ENCODE results near the gene NRK. TPM values are rescaled to one million over a fixed set of nuclear protein-coding genes. Genes with fewer than 3 reads are reported as not detected.
"Not testable (repeated sequence)": the region's sequence is repeated elsewhere in the genome, so short reads cannot be mapped to it uniquely, and the experiment has no call there.

Gene NRK
- total and polyA plus RNA-seq, 9 of the 15 experiments (the other 6 are each of a cell fraction or from before 2014, with no cell fraction given), result 0.07 TPM; not detected in 8

- H3K9me1 ChIP-seq (ENCODE audit: control insufficient read depth, insufficient read depth, low read length), result no peaks in the 10 kb centered on the region
- no peak overlapping the region for H3K9ac ChIP-seq (ENCODE audit: insufficient read depth in 1 of 2, low read depth in 2 of 2, low read length in 2 of 2)
- intact Hi-C loops (cut with micrococcal nuclease), result no loop called here
- no peak for TF ChIP-seq MAFG (tag; conservative IDR thresholded peaks at IDR 0.05)
- TF ChIP-seq ZNF384 (IDR thresholded peaks at IDR 0.05; ENCODE audit: low read depth, low read length), result no peak
- no peak for TF ChIP-seq TSHZ1 (CRISPR knock-in tag; IDR thresholded peaks at IDR 0.05)
- TF ChIP-seq FOXJ2 (tag; IDR thresholded peaks at IDR 0.05), result no peak
- no peak for TF ChIP-seq MIER1 (IDR thresholded peaks at IDR 0.05; ENCODE audit: low read depth)
- no peak for TF ChIP-seq ZNF3 (CRISPR knock-in tag; IDR thresholded peaks at IDR 0.05)
- no peak for TF ChIP-seq SREBF2 (CRISPR knock-in tag; IDR thresholded peaks at IDR 0.05)
- no peak for TF ChIP-seq TFE3 (CRISPR knock-in tag; IDR thresholded peaks at IDR 0.05)
- BruUV-seq (replicated peaks), result no TSS peak
- no peak overlapping the region for H3K4me2 ChIP-seq (ENCODE audit: insufficient read depth, low read length)
- no peak for ATAC-seq
- no peaks in the 10 kb centered on the region for H3K27me3 ChIP-seq (ENCODE audit: control insufficient read depth in 2 of 2, insufficient read depth in 2 of 2, low read length in 2 of 2)
- no peak for FAIRE-seq
- no peak for DNase-seq (ENCODE audit: extremely low read depth in 1 of 4, low spot score in 3 of 4)
- H3K27ac ChIP-seq (ENCODE audit: extremely low read depth, low read depth, low read length), result no peak overlapping the region
- ChIA-PET POLR2A (no interaction called here), CTCF (ENCODE audit: low intra/inter-chr PET ratio) (no interaction called here)
- no peaks in the 10 kb centered on the region for H3K9me3 ChIP-seq (replicated peaks; ENCODE audit: control insufficient read depth, insufficient read depth, low read depth, low read length)
- in situ Hi-C loops (cut with MboI), result no loop called here
- no peaks in the 10 kb centered on the region for H3K79me2 ChIP-seq (ENCODE audit: control insufficient read depth, insufficient read depth, low read length)
- H4K20me1 ChIP-seq (replicated peaks; ENCODE audit: control insufficient read depth, insufficient read depth, low read length), result no peaks in the 10 kb centered on the region
- WGBS (ENCODE audit: insufficient coverage, low coverage, missing lambda C conversion rate), result 0% methylated on average over 12 of the region's 15 CpGs
- H3K36me3 ChIP-seq (ENCODE audit: control insufficient read depth, insufficient read depth, low read length), result no peaks in the 10 kb centered on the region
- H2AFZ ChIP-seq (ENCODE audit: low read depth, low read length), result no peak overlapping the region
- H3K4me3 ChIP-seq, result no peak overlapping the region
- no peaks in the 10 kb centered on the region for H3K4me1 ChIP-seq (replicated peaks in 1 of 2; ENCODE audit: control insufficient read depth in 2 of 2, insufficient read depth in 2 of 2, low read length in 2 of 2)
These were observed 159.6 kb downstream of the NRK start for GRCh38 chrX:105981772-105982485.

GRCh38 chrX:105988487-105988886 is 166.1 kb downstream of the NRK start:
- not testable (repeated sequence) for DNase-seq (ENCODE audit: extremely low read depth in 1 of 4, low spot score in 3 of 4); ATAC-seq
- WGBS (ENCODE audit: insufficient coverage, low coverage, missing lambda C conversion rate), result 0% methylated on average over 5 of the region's 5 CpGs

More at GRCh38 chrX:105988487-105988886, 166.1 kb downstream of the NRK start:
- H3K9ac ChIP-seq (ENCODE audit: insufficient read depth in 1 of 2, low read depth in 2 of 2, low read length in 2 of 2); H3K4me2 ChIP-seq (ENCODE audit: insufficient read depth, low read length); H3K4me3 ChIP-seq; H3K79me2 ChIP-seq (ENCODE audit: control insufficient read depth, insufficient read depth, low read length); CTCF ChIA-PET (ENCODE audit: low intra/inter-chr PET ratio); BruUV-seq (replicated peaks); POLR2A ChIA-PET; H4K20me1 ChIP-seq (replicated peaks; ENCODE audit: control insufficient read depth, insufficient read depth, low read length); H3K9me1 ChIP-seq (ENCODE audit: control insufficient read depth, insufficient read depth, low read length); in situ Hi-C loops (cut with MboI); H3K9me3 ChIP-seq (replicated peaks; ENCODE audit: control insufficient read depth, insufficient read depth, low read depth, low read length); H3K36me3 ChIP-seq (ENCODE audit: control insufficient read depth, insufficient read depth, low read length); H2AFZ ChIP-seq (ENCODE audit: low read depth, low read length); intact Hi-C loops (cut with micrococcal nuclease); H3K4me1 ChIP-seq (replicated peaks in 1 of 2; ENCODE audit: control insufficient read depth in 2 of 2, insufficient read depth in 2 of 2, low read length in 2 of 2); FAIRE-seq; H3K27me3 ChIP-seq (ENCODE audit: control insufficient read depth in 2 of 2, insufficient read depth in 2 of 2, low read length in 2 of 2); H3K27ac ChIP-seq (ENCODE audit: extremely low read depth, low read depth, low read length): not testable (repeated sequence)

Data from K562 (cell line).